ENCODE results near the gene IL4R. TPM values are rescaled to one million over a fixed set of nuclear protein-coding genes. Genes with fewer than 3 reads are reported as not detected.
A peak's percentile ranks its signal among the peaks of the same experiment; 100 is the strongest.

Gene IL4R
- total and polyA plus RNA-seq, 2 of the 8 experiments (the other 6 are each of a cell fraction or from before 2014, with no cell fraction given): 29.1 to 29.4 TPM

DNA sequence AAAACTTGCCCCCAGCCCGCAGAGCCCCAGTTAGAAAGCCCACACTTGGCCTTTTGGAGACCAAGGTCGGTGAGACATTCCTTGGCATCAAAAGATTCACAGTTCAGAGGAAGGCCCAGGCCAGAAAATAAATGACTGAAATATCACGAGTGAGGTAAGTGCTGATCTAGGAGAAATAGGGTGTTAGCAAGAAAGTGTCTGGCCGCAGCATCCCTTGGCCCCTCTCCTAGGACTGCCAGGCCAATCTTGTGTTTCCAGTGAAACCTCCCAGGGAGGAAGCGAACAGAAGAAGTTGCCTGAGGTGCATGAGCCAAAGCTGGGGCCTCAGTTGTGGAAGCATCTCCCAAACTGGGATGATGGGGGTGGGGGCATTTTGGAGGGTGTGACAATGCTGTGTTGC, 22.7 kb upstream of the IL4R start:
- H2BK15ac ChIP-seq (ENCODE audit: low read length): no peak overlapping the region
- no peak overlapping the region for H3K4ac ChIP-seq (replicated peaks; ENCODE audit: insufficient read length, low read depth, low read length)
- no peak for FAIRE-seq
- no peak overlapping the region for H3K18ac ChIP-seq (ENCODE audit: extremely low read depth, low read length)
- no peak overlapping the region for H2BK12ac ChIP-seq (ENCODE audit: low read depth, low read length)
- no peak for DNase-seq (ENCODE audit: low read depth in 1 of 2, low spot score in 2 of 2)
- H2BK5ac ChIP-seq (ENCODE audit: low read depth, low read length): no peak overlapping the region
- ChIA-PET POLR2A (ENCODE audit: partially characterized antibody) (no interaction called here), CTCF (ENCODE audit: partially characterized antibody) (no interaction called here)
- no peaks in the 10 kb centered on the region for H3K79me1 ChIP-seq (ENCODE audit: low read depth, low read length)
- no peak overlapping the region for H3K56ac ChIP-seq (replicated peaks; ENCODE audit: insufficient read length, low read depth, low read length)
- H2AFZ ChIP-seq (ENCODE audit: low read length): no peak overlapping the region
- no peak overlapping the region for H3K14ac ChIP-seq (ENCODE audit: insufficient read length)
- H3K9ac ChIP-seq (replicated peaks in 1 of 4; ENCODE audit: extremely low read depth in 1 of 4, low read depth in 3 of 4, low read length in 3 of 4): no peak overlapping the region
- no peaks in the 10 kb centered on the region for H3K79me2 ChIP-seq (ENCODE audit: control insufficient read depth in 1 of 2, insufficient read depth in 2 of 2, low read length in 2 of 2)
- H4K8ac ChIP-seq (ENCODE audit: extremely low read depth, insufficient read depth, low read length): peak overlapping the region; percentile 68; the same call in 1 of the 2 replicates
- H3K4me3 ChIP-seq (ENCODE audit: extremely low read depth in 1 of 4, insufficient read depth in 2 of 4, low read depth in 3 of 4, low read length in 4 of 4): no peak overlapping the region
- WGBS, 2 experiments (ENCODE audit: extremely low coverage in 1 of 2, insufficient coverage in 1 of 2, insufficient read length in 1 of 2, insufficient replicate concordance in 2 of 2, low coverage in 1 of 2, low lambda C conversion rate in 2 of 2, missing lambda C conversion rate in 1 of 2): 92% methylated on average over 5 of the region's 5 CpGs; no CpG with 5 or more reads in 1 of the 2 experiments
- no peaks in the 10 kb centered on the region for H3K23me2 ChIP-seq (ENCODE audit: low read depth, low read length)
- no peaks in the 10 kb centered on the region for H3K36me3 ChIP-seq (ENCODE audit: control insufficient read depth in 2 of 4, insufficient read depth in 4 of 4, low read length in 3 of 4)
- no peaks in the 10 kb centered on the region for H3K4me1 ChIP-seq (replicated peaks in 1 of 4; ENCODE audit: control insufficient read depth in 3 of 4, insufficient read depth in 4 of 4, low read length in 3 of 4)
- no peak overlapping the region for H4K5ac ChIP-seq (ENCODE audit: insufficient read length, low read depth, low read length)
- no peak overlapping the region for H2BK120ac ChIP-seq (replicated peaks; ENCODE audit: low read depth, low read length)
- H3K23ac ChIP-seq (ENCODE audit: insufficient read length): no peak overlapping the region
- H4K91ac ChIP-seq (replicated peaks; ENCODE audit: insufficient read length, low read length): no peak overlapping the region
- no peaks in the 10 kb centered on the region for H4K20me1 ChIP-seq (replicated peaks in 1 of 2; ENCODE audit: control insufficient read depth in 1 of 2, insufficient read depth in 2 of 2, low read length in 2 of 2)
- H2BK20ac ChIP-seq (ENCODE audit: low read length): no peak overlapping the region
- no peaks in the 10 kb centered on the region for H3K9me3 ChIP-seq (ENCODE audit: insufficient read depth in 2 of 2, low read depth in 1 of 2, low read length in 1 of 2)
- H2AK5ac ChIP-seq (ENCODE audit: low read depth, low read length): no peak overlapping the region
- no peak overlapping the region for H3K27ac ChIP-seq (ENCODE audit: low read depth, low read length)
- H3K27me3 ChIP-seq (replicated peaks in 1 of 4; ENCODE audit: control insufficient read depth in 3 of 4, extremely low read depth in 1 of 4, insufficient read depth in 3 of 4, low read length in 3 of 4): no peaks in the 10 kb centered on the region
- H3K4me2 ChIP-seq (ENCODE audit: insufficient read depth in 1 of 2, low read depth in 2 of 2, low read length in 2 of 2): no peak overlapping the region
- TF ChIP-seq CHD1 (IDR thresholded peaks at IDR 0.05; ENCODE audit: low read depth, low read length) (no peak), POU5F1 (IDR thresholded peaks at IDR 0.05; ENCODE audit: low read depth, low read length) (no peak), CHD2 (IDR thresholded peaks at IDR 0.05; ENCODE audit: low read length) (no peak), KDM1A (IDR thresholded peaks at IDR 0.05; ENCODE audit: borderline replicate concordance, low read length) (no peak), GABPA (IDR thresholded peaks at IDR 0.05; ENCODE audit: borderline replicate concordance, insufficient read depth, low read length) (no peak), HDAC6 (IDR thresholded peaks at IDR 0.05; ENCODE audit: low read depth, low read length) (no peak), CTBP2 (IDR thresholded peaks at IDR 0.05; ENCODE audit: borderline replicate concordance, insufficient read depth, insufficient read length, low read length) (no peak), BRCA1 (IDR thresholded peaks at IDR 0.05; ENCODE audit: low read depth, low read length) (no peak), SIN3A (conservative IDR thresholded peaks at IDR 0.05 in 1 of 2, IDR thresholded peaks at IDR 0.05 in 1 of 2; ENCODE audit: low read depth in 1 of 2, low read length in 2 of 2) (no peak), EGR1 (IDR thresholded peaks at IDR 0.05; ENCODE audit: borderline replicate concordance, low read depth, low read length) (no peak), SP1 (IDR thresholded peaks at IDR 0.05; ENCODE audit: low read depth, low read length) (no peak), TCF12 (IDR thresholded peaks at IDR 0.05; ENCODE audit: low read depth, low read length) (no peak), CBX8 (IDR thresholded peaks at IDR 0.05; ENCODE audit: borderline replicate concordance, low read depth, low read length) (no peak), SRF (IDR thresholded peaks at IDR 0.05; ENCODE audit: low read depth, low read length) (no peak)
- TF ChIP-seq, protein P1, sequence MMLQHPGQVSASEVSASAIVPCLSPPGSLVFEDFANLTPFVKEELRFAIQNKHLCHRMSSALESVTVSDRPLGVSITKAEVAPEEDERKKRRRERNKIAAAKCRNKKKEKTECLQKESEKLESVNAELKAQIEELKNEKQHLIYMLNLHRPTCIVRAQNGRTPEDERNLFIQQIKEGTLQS (IDR thresholded peaks at IDR 0.05; ENCODE audit: insufficient read depth, low read depth, low read length): no peak

All from H1 (cell line).